T-cell (primary cell): ENCODE results near the gene SPHKAP. TPM values are rescaled to one million over a fixed set of nuclear protein-coding genes. Genes with fewer than 3 reads are reported as not detected.

Experiments
- ATAC-seq, 4 experiments: fragments of 200-7000 bp in 3 of 4; fragments of 150-1000 bp in 1 of 4; cut with Tn5 transposase; replicated peaks in 1 of 4; 1 replicate in 3 of 4; 2 replicates in 1 of 4; pipeline ENCODE4 v1.10.0; 2021; ENCODE audit warnings: moderate library complexity in 3 of 4, mild to moderate bottlenecking in 2 of 4, moderate number of reproducible peaks in 1 of 4
- CTCF ChIA-PET, 2 donors: fragments of 300-600 bp; sonication (Branson Sonifier 250); formaldehyde crosslinking; loops; one replicate each; lab custom pipeline; 2022; ENCODE audit warnings: antibody characterized with exemption in 2 of 2; lab: Charles Lee
- POLR2A ChIA-PET, 2 donors: fragments of 300-600 bp; sonication (Branson Sonifier 250); formaldehyde crosslinking; loops; one replicate each; lab custom pipeline; 2022; ENCODE audit warnings: antibody characterized with exemption in 2 of 2; lab: Charles Lee
- DNase-seq, 35 experiments: peaks; one replicate each; pipeline versions ENCODE4 v3.0.0 to v3.0.0-alpha.2; 2013 to 2023
- H3K27ac ChIP-seq: one replicate; pipeline ENCODE4 v1.5.1; 2013; ENCODE audit warnings: low read length
- H3K27me3 ChIP-seq, 2 experiments: replicated peaks in 1 of 2; 1 replicate in 1 of 2; 2 replicates in 1 of 2; pipeline versions ENCODE4 v1.6.1 to v1.7.0; 2013; ENCODE audit warnings: low read length in 1 of 2, mixed read lengths in 1 of 2; ENCODE audit not compliant: control insufficient read depth in 2 of 2, insufficient read depth in 2 of 2; ENCODE audit errors: extremely low read depth in 1 of 2
- H3K36me3 ChIP-seq, 2 donors: 1 replicate in 1 of 2; 2 replicates in 1 of 2; pipeline versions ENCODE4 v1.6.1 to v1.7.0; 2013; ENCODE audit warnings: low read length in 1 of 2; ENCODE audit not compliant: control insufficient read depth in 2 of 2, insufficient read depth in 1 of 2; ENCODE audit errors: extremely low read depth in 1 of 2
- H3K4me1 ChIP-seq, 2 experiments: 1 replicate in 1 of 2; 2 replicates in 1 of 2; pipeline versions ENCODE4 v1.6.1 to v1.7.0; 2013; ENCODE audit warnings: low read length in 2 of 2, mixed read lengths in 1 of 2; ENCODE audit not compliant: insufficient read depth in 2 of 2, control insufficient read depth in 1 of 2; ENCODE audit errors: extremely low read depth in 1 of 2
- H3K4me3 ChIP-seq, 2 donors: 1 replicate in 1 of 2; 2 replicates in 1 of 2; pipeline versions ENCODE4 v1.5.1 to v1.7.0; 2013; ENCODE audit warnings: mild to moderate bottlenecking in 2 of 2, low read length in 1 of 2, moderate library complexity in 1 of 2; ENCODE audit not compliant: control insufficient read depth in 1 of 2; ENCODE audit errors: extremely low read depth in 1 of 2
- H3K9me3 ChIP-seq: 2 replicates; pipeline ENCODE4 v1.7.0; 2013
- H3K27ac Mint-ChIP-seq, 2 donors: one replicate each; pipeline ENCODE4 v1.8.0; 2020 to 2021; ENCODE audit warnings: mild to moderate bottlenecking in 2 of 2, mixed read lengths in 2 of 2
- H3K27me3 Mint-ChIP-seq, 2 donors: one replicate each; pipeline ENCODE4 v1.8.0; 2021 to 2022; ENCODE audit warnings: mixed read lengths in 2 of 2
- H3K36me3 Mint-ChIP-seq: one replicate; pipeline ENCODE4 v1.8.0; 2021; ENCODE audit warnings: mixed read lengths
- H3K4me1 Mint-ChIP-seq, 3 donors: one replicate each; pipeline ENCODE4 v1.8.0; 2020 to 2022; ENCODE audit warnings: mixed read lengths in 3 of 3, mild to moderate bottlenecking in 1 of 3
- H3K4me3 Mint-ChIP-seq, 3 donors: one replicate each; pipeline ENCODE4 v1.8.0; 2020 to 2022; ENCODE audit warnings: mild to moderate bottlenecking in 3 of 3, mixed read lengths in 3 of 3, moderate library complexity in 3 of 3
- H3K9me3 Mint-ChIP-seq, 3 donors: one replicate each; pipeline ENCODE4 v1.8.0; 2020 to 2022; ENCODE audit warnings: mixed read lengths in 3 of 3
- WGBS: methylation state at CpG from one replicate; pipeline ENCODE4 v1.1.5; 2013; ENCODE audit warnings: missing lambda C conversion rate; ENCODE audit not compliant: insufficient coverage; 5-methylcytosine and 5-hydroxymethylcytosine counted together
- total RNA-seq, 35 experiments: library from RNA in 6 of 35; stranded (reverse) in 6 of 35; fragments of 120-200 nt in 1 of 35; gene quantifications; one replicate each; pipeline versions ENCODE4 v1.2.1 to v1.2.4 and lab custom pipeline; 2013 to 2026

The SPHKAP gene
- total RNA-seq, 5 donors from 2014 or later (not counting 1 experiment from before 2014, with no cell fraction given): not detected

- no peak overlapping the region for H3K4me3 ChIP-seq
- DNase-seq: no peak
- POLR2A ChIA-PET: no interaction called here
- H3K27ac ChIP-seq: no peak overlapping the region
- Mint-ChIP-seq H3K27ac (no peak overlapping the region), H3K27me3 (no peaks in the 10 kb centered on the region), H3K4me3 (no peak overlapping the region), H3K4me1 (no peaks in the 10 kb centered on the region), H3K9me3 (peaks cover 0 to 5% (median 3%) of the 10 kb centered on the region in 3 donors), H3K36me3 (no peaks in the 10 kb centered on the region)
- ATAC-seq: no peak
- WGBS: 34% methylated on average over 3 of the region's 3 CpGs
- no peaks in the 10 kb centered on the region for H3K27me3 ChIP-seq
- H3K4me1 ChIP-seq: no peaks in the 10 kb centered on the region
- CTCF ChIA-PET: interaction anchor here in 1 of 2 donors (0.6 kb wide), 1 partner anchor 13 kb away, joined by 3 read pairs; no protein-coding TSS in a partner anchor
- H3K36me3 ChIP-seq: no peaks in the 10 kb centered on the region
- H3K9me3 ChIP-seq: no peaks in the 10 kb centered on the region
Observed at GRCh38 chr2:228037915-228038314, 143.6 kb downstream of the SPHKAP start.

- ChIA-PET POLR2A (no interaction called here), CTCF (no interaction called here)
- H3K4me1 Mint-ChIP-seq: no peaks in the 10 kb centered on the region
- no peaks in the 10 kb centered on the region for H3K27me3 Mint-ChIP-seq
- H3K27me3 ChIP-seq: no peaks in the 10 kb centered on the region
- ATAC-seq (no peak), DNase-seq (no peak)
- H3K36me3 Mint-ChIP-seq: no peaks in the 10 kb centered on the region
- H3K27ac ChIP-seq: no peak overlapping the region
- H3K4me1 ChIP-seq: no peaks in the 10 kb centered on the region
- H3K4me3 ChIP-seq: no peak overlapping the region
- peaks cover 4 to 10% (median 7%) of the 10 kb centered on the region in 3 donors for H3K9me3 Mint-ChIP-seq
- H3K27ac Mint-ChIP-seq: no peak overlapping the region
- no peaks in the 10 kb centered on the region for H3K9me3 ChIP-seq
- WGBS: 73% methylated on average over 4 of the region's 6 CpGs
- no peak overlapping the region for H3K4me3 Mint-ChIP-seq
- no peaks in the 10 kb centered on the region for H3K36me3 ChIP-seq
Observed at GRCh38 chr2:228023619-228024018, 157.9 kb downstream of the SPHKAP start.

GRCh38 chr2:228018311-228018710, 163.2 kb downstream of the SPHKAP start:
- Mint-ChIP-seq H3K9me3 (peaks cover 3 to 10% (median 3%) of the 10 kb centered on the region in 3 donors), H3K27me3 (no peaks in the 10 kb centered on the region), H3K27ac (no peak overlapping the region), H3K36me3 (no peaks in the 10 kb centered on the region), H3K4me3 (no peak overlapping the region), H3K4me1 (no peaks in the 10 kb centered on the region)
- Histone ChIP-seq H3K27ac (no peak overlapping the region), H3K36me3 (no peaks in the 10 kb centered on the region), H3K9me3 (no peaks in the 10 kb centered on the region), H3K4me1 (no peaks in the 10 kb centered on the region), H3K4me3 (no peak overlapping the region), H3K27me3 (peaks cover 0 to 3% of the 10 kb centered on the region in 2 experiments)
- ChIA-PET POLR2A (no interaction called here), CTCF (no interaction called here)
- 65% methylated on average over 2 of the region's 7 CpGs for WGBS
- DNase-seq: no peak
- no peak for ATAC-seq

- no peak overlapping the region for H3K4me3 Mint-ChIP-seq
- no peaks in the 10 kb centered on the region for H3K4me1 ChIP-seq
- no peaks in the 10 kb centered on the region for H3K36me3 Mint-ChIP-seq
- no peaks in the 10 kb centered on the region for H3K27me3 Mint-ChIP-seq
- H3K4me3 ChIP-seq: no peak overlapping the region
- POLR2A ChIA-PET: no interaction called here
- WGBS: 84% methylated on average over 10 of the region's 14 CpGs
- no peaks in the 10 kb centered on the region for H3K4me1 Mint-ChIP-seq
- no peak overlapping the region for H3K27ac Mint-ChIP-seq
- ATAC-seq (no peak), DNase-seq (no peak)
- H3K36me3 ChIP-seq: no peaks in the 10 kb centered on the region
- H3K27ac ChIP-seq: no peak overlapping the region
- H3K9me3 Mint-ChIP-seq: peaks cover 0 to 10% (median 3%) of the 10 kb centered on the region in 3 donors
- CTCF ChIA-PET: no interaction called here
- H3K27me3 ChIP-seq: peaks cover 0 to 3% of the 10 kb centered on the region in 2 experiments
- H3K9me3 ChIP-seq: no peaks in the 10 kb centered on the region
Observed at GRCh38 chr2:228017784-228018183, 163.7 kb downstream of the SPHKAP start.

GRCh38 chr2:228016402-228016801, 165.1 kb downstream of the SPHKAP start:
- no peaks in the 10 kb centered on the region for H3K36me3 Mint-ChIP-seq
- no peaks in the 10 kb centered on the region for H3K4me1 ChIP-seq
- H3K27me3 Mint-ChIP-seq: no peaks in the 10 kb centered on the region
- H3K4me1 Mint-ChIP-seq: no peaks in the 10 kb centered on the region
- H3K36me3 ChIP-seq: no peaks in the 10 kb centered on the region
- ATAC-seq (no peak), DNase-seq (no peak)
- no peak overlapping the region for H3K4me3 Mint-ChIP-seq
- ChIA-PET CTCF (no interaction called here), POLR2A (no interaction called here)
- H3K9me3 Mint-ChIP-seq: peaks cover 2 to 10% (median 3%) of the 10 kb centered on the region in 3 donors
- WGBS: 23% methylated on average over 7 of the region's 10 CpGs
- no peaks in the 10 kb centered on the region for H3K9me3 ChIP-seq
- no peak overlapping the region for H3K27ac Mint-ChIP-seq
- no peak overlapping the region for H3K4me3 ChIP-seq
- H3K27me3 ChIP-seq: peaks cover 0 to 3% of the 10 kb centered on the region in 2 experiments
- no peak overlapping the region for H3K27ac ChIP-seq

- H3K4me3 Mint-ChIP-seq: no peak overlapping the region
- no peaks in the 10 kb centered on the region for H3K36me3 ChIP-seq
- H3K27me3 Mint-ChIP-seq: no peaks in the 10 kb centered on the region
- CTCF ChIA-PET: no interaction called here
- POLR2A ChIA-PET: interaction anchor here in 1 of 2 donors (0.5 kb wide), 1 partner anchor 508 kb away, joined by 5 read pairs; no protein-coding TSS in a partner anchor
- no peak overlapping the region for H3K4me3 ChIP-seq
- H3K9me3 ChIP-seq: no peaks in the 10 kb centered on the region
- no peaks in the 10 kb centered on the region for H3K36me3 Mint-ChIP-seq
- no peaks in the 10 kb centered on the region for H3K4me1 ChIP-seq
- no peak overlapping the region for H3K27ac Mint-ChIP-seq
- no peak overlapping the region for H3K27ac ChIP-seq
- no peak for ATAC-seq
- peaks cover 0 to 3% of the 10 kb centered on the region in 2 experiments for H3K27me3 ChIP-seq
- H3K9me3 Mint-ChIP-seq: peaks cover 2 to 10% (median 3%) of the 10 kb centered on the region in 3 donors
- WGBS: no CpG with 5 or more reads among the region's 1 CpG
- no peak for DNase-seq
- H3K4me1 Mint-ChIP-seq: no peaks in the 10 kb centered on the region
Observed at GRCh38 chr2:228015741-228016140, 165.7 kb downstream of the SPHKAP start.

GRCh38 chr2:227996366-227996765, 185.1 kb downstream of the SPHKAP start:
- WGBS: 52% methylated on average over 3 of the region's 3 CpGs
- no peaks in the 10 kb centered on the region for H3K36me3 Mint-ChIP-seq
- CTCF ChIA-PET: no interaction called here

More at GRCh38 chr2:227996366-227996765, 185.1 kb downstream of the SPHKAP start:
- Mint-ChIP-seq H3K9me3 (peaks cover 0 to 5% (median 0%) of the 10 kb centered on the region in 3 donors), H3K4me3 (no peak overlapping the region), H3K4me1 (no peaks in the 10 kb centered on the region), H3K27me3 (no peaks in the 10 kb centered on the region), H3K27ac (no peak overlapping the region)
- ATAC-seq (no peak), DNase-seq (no peak)
- H3K9me3 ChIP-seq: no peaks in the 10 kb centered on the region
- no peaks in the 10 kb centered on the region for H3K36me3 ChIP-seq
- H3K27me3 ChIP-seq: no peaks in the 10 kb centered on the region
- no peaks in the 10 kb centered on the region for H3K4me1 ChIP-seq
- no peak overlapping the region for H3K27ac ChIP-seq
- no peak overlapping the region for H3K4me3 ChIP-seq
- POLR2A ChIA-PET: no interaction called here
